Heart left ventricle (tissue), 16 donors: ENCODE results near the gene MOV10. TPM values are rescaled to one million over a fixed set of nuclear protein-coding genes. Genes with fewer than 3 reads are reported as not detected.
A peak's percentile ranks its signal among the peaks of the same experiment; 100 is the strongest.
"Not testable (repeated sequence)": the region's sequence is repeated elsewhere in the genome, so short reads cannot be mapped to it uniquely, and the experiment has no call there.

Experiments used
- ATAC-seq, 4 donors: fragments of 200-7000 bp; cut with Tn5 transposase; one replicate each; pipeline ENCODE4 v1.9.1; 2020 to 2022; ENCODE audit warnings: moderate library complexity in 4 of 4, mild to moderate bottlenecking in 3 of 4, moderate number of reproducible peaks in 1 of 4
- DNase-seq, 5 donors: peaks; one replicate each; pipeline ENCODE4 v3.0.0-alpha.2; 2020
- H3K27ac ChIP-seq, 12 donors: fragments of 200-600 bp; sonication (generic) in 4 of 12; one replicate each; pipeline versions ENCODE4 v1.5.0 to v1.8.0; 2016 to 2022; ENCODE audit warnings: mild to moderate bottlenecking in 2 of 12
- H3K27me3 ChIP-seq, 9 donors: fragments of 200-600 bp; sonication (generic) in 2 of 9; one replicate each; pipeline versions ENCODE4 v1.5.1 to v1.8.0; 2016 to 2022; ENCODE audit warnings: mild to moderate bottlenecking in 3 of 9
- H3K36me3 ChIP-seq, 9 donors: fragments of 200-600 bp; sonication (generic) in 2 of 9; one replicate each; pipeline versions ENCODE4 v1.5.0 to v1.8.0; 2018 to 2022; ENCODE audit warnings: mild to moderate bottlenecking in 2 of 9
- H3K4me1 ChIP-seq, 12 donors: fragments of 200-600 bp; sonication (generic) in 4 of 12; one replicate each; pipeline versions ENCODE4 v1.5.0 to v1.8.0; 2016 to 2022; ENCODE audit warnings: mild to moderate bottlenecking in 3 of 12
- H3K4me3 ChIP-seq, 12 donors: fragments of 200-600 bp; sonication (generic) in 4 of 12; one replicate each; pipeline versions ENCODE4 v1.5.0 to v1.8.0; 2017 to 2022; ENCODE audit warnings: mild to moderate bottlenecking in 9 of 12, moderate library complexity in 4 of 12
- H3K9me3 ChIP-seq, 12 donors: fragments of 200-600 bp; sonication (generic) in 4 of 12; one replicate each; pipeline versions ENCODE4 v1.5.0 to v1.8.0; 2016 to 2022; ENCODE audit warnings: mild to moderate bottlenecking in 1 of 12
- CTCF ChIP-seq, 12 donors: fragments of 200-600 bp; sonication (generic) in 4 of 12; IDR thresholded peaks; one replicate each; pipeline versions ENCODE4 v1.5.0 to v1.8.0; 2018 to 2022; ENCODE audit warnings: antibody characterized with exemption in 12 of 12, mild to moderate bottlenecking in 5 of 12
- POLR2A ChIP-seq, 2 donors: fragments of 450-650 bp; IDR thresholded peaks; one replicate each; pipeline ENCODE4 v1.6.1; 2017; ENCODE audit warnings: antibody characterized with exemption in 2 of 2, mild to moderate bottlenecking in 2 of 2, moderate library complexity in 2 of 2
- WGBS, 4 donors: extraction: QIAGEN DNeasy Blood & Tissue Kit in 2 of 4; methylation state at CpG; one replicate each; pipeline versions ENCODE4 v1.1.5 to v1.1.7; 2013 to 2018; 5-methylcytosine and 5-hydroxymethylcytosine counted together
- intact Hi-C, 10 donors: fragments of 100-400 bp; cut with DNase I; formaldehyde crosslinking; loops; one replicate each; pipeline versions ENCODE4 v1.11.1 to v1.14.2; 2022
- polyA plus RNA-seq, 2 donors: library from polyadenylated mRNA; stranded (reverse); fragments of 200-250 nt; gene quantifications; one replicate each; pipeline ENCODE4 v1.2.3, GENCODE V29; 2013
- total RNA-seq, 9 donors: library from RNA; depleted of rRNA in 2 of 9; stranded (reverse); fragments of >200 nt in 2 of 9; fragmentation: NEBNext Ultra II Directional in 3 of 9; extraction: Animal tissue kit (Norgen Biotek cat#: 25700) in 3 of 9; gene quantifications; one replicate each; pipeline versions ENCODE4 v1.1.0 to v1.2.4, GENCODE V29; 2016 to 2023
- donor health status: ischemic (EF 13 %, LVEDD 7.1; RV severe dilation, severe dysfunction).
- donor health status: healthy with polysubstance abuse.
- donor health status: DM: no; HTN: yes; CAD: no.
- donor health status: DM: no; HTN: no; CAD: no.
- donor health status: ischemic (EF 25% LVEDD 6.9; RV normal size, moderate dysfunction).
- donor health status: ischemic (EF 25% LVEDD 5.7; RV mildly dilated, moderate dysfunction).
- donor health status: healthy.
- donor health status: DM: yes; HTN: yes; CAD: no.
- donor health status: ischemic (EF 35%, LVEDD 5.7; RV mildly dilated, moderate dysfunction).
- donor health status: nonischemic (EF 11% LVEDD 7.7; RV severe dilation, severe dysfunction).
- donor health status: DM: yes; HTN: yes; CAD: no.
- donor health status: PGD.
- donor health status: ischemic (EF 29% LVEDD 5.4; RV normal size, mild dysfunction).
- donor health status: nonischemic (EF 23%, LVEDD 6.1; RV moderate dilation, normal function).

The MOV10 gene
- total and polyA plus RNA-seq, 11 donors: 7.5 to 43.6 (median 13.3) TPM

- intact Hi-C loops: loop anchor here (1.0 to 10.0 kb wide), 11 partner anchors 85 to 958 kb away; partner anchors contain the start of genes LRIG2 (in 6 of the 10) and SLC16A1 (in 3 of the 10)
- peak in 2 of 4 donors; percentile 10 to 14 for ATAC-seq
- WGBS, 4 donors: 17 to 25% (median 18%) methylated on average over 32 to 44 of the region's 44 CpGs
These were observed 44.4 kb downstream of the MOV10 start for GRCh38 chr1:112718691-112719418.

GRCh38 chr1:112719706-112720105 lies 45.2 kb downstream of the MOV10 start:
- TF ChIP-seq CTCF (IDR thresholded peaks at IDR 0.05): no peak
- Histone ChIP-seq H3K27ac (no peak overlapping the region), H3K36me3 (no peaks in the 10 kb centered on the region), H3K4me3 (no peak overlapping the region), H3K9me3 (no peaks in the 10 kb centered on the region), H3K4me1 (peaks cover 0 to 30% (median 16%) of the 10 kb centered on the region in 12 donors), H3K27me3 (peaks cover 0 to 12% (median 0%) of the 10 kb centered on the region in 9 donors)
- no peak for DNase-seq
- intact Hi-C loops: loop anchor here (2.0 to 10.0 kb wide), 10 partner anchors 85 to 958 kb away; partner anchors contain the start of genes LRIG2 (in 6 of the 10) and SLC16A1 (in 3 of the 10)
- 92 to 100% (median 95%) methylated on average over 2 of the region's 2 CpGs for WGBS, 4 donors
- no peak for ATAC-seq

More at GRCh38 chr1:112718691-112719418, 44.4 kb downstream of the MOV10 start:
- DNase-seq: peak; percentile 77 to 92 (median 82)
- Histone ChIP-seq H3K27me3 (peaks cover 0 to 12% (median 0%) of the 10 kb centered on the region in 9 donors), H3K27ac (no peak overlapping the region), H3K36me3 (no peaks in the 10 kb centered on the region), H3K4me1 (peaks cover 0 to 39% (median 22%) of the 10 kb centered on the region in 12 donors), H3K9me3 (no peaks in the 10 kb centered on the region), H3K4me3 (peak overlapping the region in 9 of 12 donors; percentile 16 to 47 (median 30))
- TF ChIP-seq POLR2A (IDR thresholded peaks at IDR 0.05) (no peak), CTCF (IDR thresholded peaks at IDR 0.05) (peak; percentile 75 to 91 (median 82))

DNA sequence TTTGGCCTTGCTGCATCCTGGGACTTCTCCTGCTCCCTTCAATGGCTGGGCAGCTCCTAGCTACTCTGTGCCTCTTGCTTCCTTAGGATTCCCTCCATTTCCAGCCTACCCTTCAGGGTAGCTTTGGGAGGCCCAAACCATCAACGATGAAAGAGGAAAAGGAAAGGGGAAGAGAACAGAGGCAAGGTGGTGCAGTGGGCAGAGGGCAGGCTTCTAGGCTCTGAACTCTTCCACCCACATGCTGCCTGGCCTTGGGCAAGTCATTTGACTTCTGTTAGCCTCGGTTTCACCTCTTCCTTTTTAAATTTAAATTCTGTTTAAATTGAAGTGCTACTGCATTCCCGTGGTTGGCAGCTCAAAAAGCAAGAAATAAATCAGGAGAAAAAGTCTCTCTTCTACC lies 46.3 kb downstream of the MOV10 start:
- Histone ChIP-seq H3K36me3 (no peaks in the 10 kb centered on the region), H3K4me1 (peaks cover 0 to 25% (median 14%) of the 10 kb centered on the region in 12 donors), H3K27ac (no peak overlapping the region), H3K4me3 (no peak overlapping the region), H3K9me3 (no peaks in the 10 kb centered on the region), H3K27me3 (peaks cover 0 to 12% (median 0%) of the 10 kb centered on the region in 9 donors)
- WGBS, 4 donors: 77 to 83% (median 78%) methylated on average over 3 of the region's 3 CpGs
- TF ChIP-seq CTCF (IDR thresholded peaks at IDR 0.05) (no peak), POLR2A (IDR thresholded peaks at IDR 0.05) (no peak)
- DNase-seq: no peak
- intact Hi-C loops: loop anchor here in 1 of 10 donors (10.0 kb wide), 1 partner anchor 144 kb away; no protein-coding TSS in a partner anchor
- no peak for ATAC-seq

- peaks cover 0 to 21% (median 10%) of the 10 kb centered on the region in 12 donors for H3K4me1 ChIP-seq
- H3K27me3 ChIP-seq: peaks cover 0 to 12% (median 0%) of the 10 kb centered on the region in 9 donors
- H3K9me3 ChIP-seq, H3K36me3 ChIP-seq, H3K27ac ChIP-seq, DNase-seq, H3K4me3 ChIP-seq, ATAC-seq: not testable (repeated sequence)
- intact Hi-C loops: loop anchor here in 1 of 10 donors (10.0 kb wide), 1 partner anchor 144 kb away; no protein-coding TSS in a partner anchor
- WGBS, 4 donors: 94 to 98% (median 97%) methylated on average over 2 of the region's 2 CpGs
These were observed 46.8 kb downstream of the MOV10 start for GRCh38 chr1:112721294-112721693.
